ENCODE data around the gene PSMB7. TPM values are rescaled to one million over a fixed set of nuclear protein-coding genes. Genes with fewer than 3 reads are reported as not detected.

The PSMB7 gene
- total and polyA plus RNA-seq, 2 of the 8 experiments (the other 6 are each of a cell fraction or from before 2014, with no cell fraction given), result 222 to 357 TPM

DNA sequence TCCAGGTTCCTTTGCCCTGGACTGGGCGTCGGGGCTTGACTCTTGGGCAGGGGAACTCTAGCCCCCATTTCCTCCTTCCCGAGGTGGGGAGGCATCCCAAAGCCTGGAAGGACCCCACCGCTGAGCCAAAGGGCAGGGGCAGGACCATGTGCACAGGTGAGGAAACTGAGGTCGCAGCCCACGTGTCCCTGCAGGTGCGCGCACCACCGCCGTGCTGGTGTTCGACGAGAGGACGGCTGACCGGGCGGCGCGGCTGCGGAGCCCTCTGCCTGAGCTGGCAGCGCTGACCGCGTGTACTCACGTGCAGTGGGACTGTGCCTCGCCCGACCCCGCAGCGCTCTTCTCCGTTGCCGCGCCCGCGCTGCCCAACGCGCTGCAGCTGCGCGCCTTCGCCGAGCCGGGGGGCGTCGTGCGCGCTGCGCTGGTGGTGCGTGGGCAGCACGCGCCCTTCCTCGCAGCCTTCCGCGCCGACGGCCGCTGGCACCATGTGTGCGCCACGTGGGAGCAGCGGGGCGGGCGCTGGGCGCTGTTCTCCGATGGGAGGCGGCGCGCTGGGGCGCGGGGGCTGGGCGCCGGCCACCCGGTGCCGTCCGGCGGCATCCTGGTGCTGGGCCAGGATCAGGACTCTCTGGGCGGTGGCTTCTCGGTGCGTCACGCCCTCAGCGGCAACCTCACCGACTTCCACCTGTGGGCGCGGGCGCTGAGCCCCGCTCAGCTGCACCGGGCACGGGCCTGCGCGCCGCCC lies 37.8 kb upstream of the PSMB7 start (continued):
- TF ChIP-seq BCL11A (IDR thresholded peaks at IDR 0.05; ENCODE audit: low read depth in 2 of 2, low read length in 2 of 2), result no peak
- TF ChIP-seq EP300 (IDR thresholded peaks at IDR 0.05; ENCODE audit: borderline replicate concordance in 1 of 2, low read depth in 2 of 2, low read length in 2 of 2), result no peak
- no peak for TF ChIP-seq SAP30 (IDR thresholded peaks at IDR 0.05; ENCODE audit: insufficient read depth, insufficient replicate concordance, low read length)
- TF ChIP-seq, protein P1, sequence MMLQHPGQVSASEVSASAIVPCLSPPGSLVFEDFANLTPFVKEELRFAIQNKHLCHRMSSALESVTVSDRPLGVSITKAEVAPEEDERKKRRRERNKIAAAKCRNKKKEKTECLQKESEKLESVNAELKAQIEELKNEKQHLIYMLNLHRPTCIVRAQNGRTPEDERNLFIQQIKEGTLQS (IDR thresholded peaks at IDR 0.05; ENCODE audit: insufficient read depth, low read depth, low read length), result no peak
- TF ChIP-seq TCF12 (IDR thresholded peaks at IDR 0.05; ENCODE audit: low read depth, low read length), result no peak
- peak; percentile 97 for TF ChIP-seq KDM4A (IDR thresholded peaks at IDR 0.05; ENCODE audit: low read depth, low read length, severe bottlenecking)
- peak; percentile 37 for TF ChIP-seq RNF2 (IDR thresholded peaks at IDR 0.05; ENCODE audit: borderline replicate concordance, low read depth, low read length, missing control alignments, poor library complexity, severe bottlenecking)
- TF ChIP-seq, protein P2, sequence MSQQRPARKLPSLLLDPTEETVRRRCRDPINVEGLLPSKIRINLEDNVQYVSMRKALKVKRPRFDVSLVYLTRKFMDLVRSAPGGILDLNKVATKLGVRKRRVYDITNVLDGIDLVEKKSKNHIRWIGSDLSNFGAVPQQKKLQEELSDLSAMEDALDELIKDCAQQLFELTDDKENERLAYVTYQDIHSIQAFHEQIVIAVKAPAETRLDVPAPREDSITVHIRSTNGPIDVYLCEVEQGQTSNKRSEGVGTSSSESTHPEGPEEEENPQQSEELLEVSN (IDR thresholded peaks at IDR 0.05), result peak; percentile 88
- TF ChIP-seq POLR2AphosphoS5 (IDR thresholded peaks at IDR 0.05; ENCODE audit: low read depth, low read length), result no peak
- TF ChIP-seq ASH2L (IDR thresholded peaks at IDR 0.05; ENCODE audit: low read length), result no peak

All from H1 (cell line).